GM23248 (cell line): ENCODE results near the gene RIT2.

Experiments used
- EZH2 ChIP-seq: fragments of 200-600 bp; sonication (generic); IDR thresholded peaks from 2 replicates; pipeline ENCODE4 v1.6.1; 2018; ENCODE audit warnings: antibody characterized with exemption, mild to moderate bottlenecking; ENCODE audit not compliant: insufficient read depth, poor library complexity, severe bottlenecking
- EZH2phosphoT487 ChIP-seq: fragments of 200-600 bp; sonication (generic); IDR thresholded peaks from 2 replicates; pipeline ENCODE4 v1.6.1; 2018; ENCODE audit warnings: antibody characterized with exemption, moderate library complexity, mild to moderate bottlenecking, low read depth; ENCODE audit not compliant: insufficient read depth

DNA sequence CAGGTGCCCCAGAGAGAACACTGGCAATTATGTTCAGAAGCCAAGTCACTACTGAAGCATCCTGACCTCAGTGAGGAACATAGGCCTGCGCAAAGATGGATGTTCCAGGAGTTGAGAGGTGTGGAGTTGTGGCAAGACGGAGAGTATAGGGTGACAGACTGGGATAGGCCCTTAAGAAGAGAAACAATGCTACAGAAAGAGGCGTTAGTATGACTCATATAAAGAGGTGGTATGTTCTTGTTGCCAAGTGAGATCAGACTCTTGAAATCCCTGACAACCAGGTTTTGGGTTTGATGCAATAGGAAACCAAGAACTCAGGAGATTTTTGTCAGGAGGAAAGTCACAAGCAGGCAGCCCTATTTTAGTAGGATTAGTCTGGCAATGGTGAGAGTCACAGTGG lies 185.6 kb downstream of the RIT2 start:
- no peak for TF ChIP-seq EZH2
- TF ChIP-seq EZH2phosphoT487: no peak
